Right cardiac atrium (tissue), 5 donors: Measurements from ENCODE around the gene MSH2. TPM values are rescaled to one million over a fixed set of nuclear protein-coding genes. Genes with fewer than 3 reads are reported as not detected.
"Not testable (repeated sequence)": the region's sequence is repeated elsewhere in the genome, so short reads cannot be mapped to it uniquely, and the experiment has no call there.

Experiments
- ATAC-seq, 2 donors: fragments of 200-7000 bp; cut with Tn5 transposase; one replicate each; pipeline versions ENCODE4 v1.8.0 to v1.9.1; 2020; ENCODE audit warnings: moderate library complexity in 2 of 2, mild to moderate bottlenecking in 1 of 2
- DNase-seq, 3 donors: peaks; one replicate each; pipeline ENCODE4 v3.0.0-alpha.2; 2020
- H3K27ac ChIP-seq: one replicate; pipeline ENCODE4 v1.5.1; 2013; ENCODE audit warnings: mild to moderate bottlenecking, low read length, control low read depth, moderate library complexity
- H3K27me3 ChIP-seq: one replicate; pipeline ENCODE4 v1.6.1; 2013; ENCODE audit not compliant: control insufficient read depth, insufficient read depth
- H3K4me1 ChIP-seq: one replicate; pipeline ENCODE4 v1.6.1; 2013; ENCODE audit warnings: low read length; ENCODE audit not compliant: control insufficient read depth, insufficient read depth
- H3K4me3 ChIP-seq: one replicate; pipeline ENCODE4 v1.5.1; 2013; ENCODE audit warnings: low read length, control low read depth
- H3K9me3 ChIP-seq: one replicate; pipeline ENCODE4 v1.6.1; 2013; ENCODE audit warnings: low read length; ENCODE audit not compliant: control insufficient read depth
- WGBS: extraction: QIAGEN DNeasy Blood & Tissue Kit; methylation state at CpG from one replicate; pipeline ENCODE4 v1.1.7; 2013; 5-methylcytosine and 5-hydroxymethylcytosine counted together
- intact Hi-C, 4 donors: fragments of 100-400 bp; cut with DNase I; formaldehyde crosslinking; loops; one replicate each; pipeline versions ENCODE4 v1.11.0 to v1.14.0; 2022 to 2023
- polyA plus RNA-seq: library from polyadenylated mRNA; stranded (reverse); fragments of 200-250 nt; gene quantifications from one replicate; pipeline ENCODE4 v1.2.3, GENCODE V29; 2013
- total RNA-seq, 4 donors: library from RNA; stranded (reverse); fragmentation: NEBNext Ultra II Directional; extraction: Animal tissue kit (Norgen Biotek cat#: 25700); gene quantifications; one replicate each; pipeline ENCODE4 v1.2.1, GENCODE V29; 2021
- donor health status: healthy with polysubstance abuse.
- donor health status: DM: no; HTN: yes; CAD: no.
- donor health status: DM: no; HTN: no; CAD: no.
- donor health status: DM: no; HTN: yes; CAD: no; lungs with severe emphysema.
- donor health status: DM: yes; HTN: yes; CAD: no.

Gene MSH2
- total and polyA plus RNA-seq, 5 donors: 7.4 to 14.8 (median 10.2) TPM

DNA sequence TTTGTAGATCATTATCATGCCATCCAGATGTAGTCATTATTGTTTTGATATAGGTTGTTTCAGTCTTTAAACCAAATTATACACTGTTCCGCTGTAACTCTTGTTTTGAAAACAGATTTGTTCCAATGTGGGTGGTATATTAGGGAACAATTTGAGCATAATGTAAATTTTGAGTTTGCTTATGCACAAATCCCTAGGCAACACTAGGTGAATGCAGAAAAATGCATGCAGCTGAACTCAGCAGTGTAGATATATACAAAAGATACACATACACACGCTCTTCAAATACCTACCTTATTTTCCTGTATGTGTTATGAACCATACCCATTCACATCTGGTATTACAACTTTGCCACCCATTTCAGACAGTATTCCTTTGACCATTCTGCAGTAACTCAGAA, 35.8 kb downstream of the MSH2 start:
- H3K4me1 ChIP-seq: no peaks in the 10 kb centered on the region
- no peak for ATAC-seq
- no peaks in the 10 kb centered on the region for H3K9me3 ChIP-seq
- DNase-seq: no peak
- H3K27me3 ChIP-seq: no peaks in the 10 kb centered on the region
- no peak overlapping the region for H3K4me3 ChIP-seq
- WGBS: 97% methylated on average over 2 of the region's 2 CpGs
- intact Hi-C loops: loop anchor here in 3 of 4 donors (2.0 to 5.0 kb wide), 2 partner anchors 329 to 330 kb away; no protein-coding TSS in a partner anchor
- H3K27ac ChIP-seq: no peak overlapping the region

- intact Hi-C loops: no loop called here
- ATAC-seq: no peak
These were observed 48.8 kb downstream of the MSH2 start for GRCh38 chr2:47451790-47452189.

GRCh38 chr2:47452761-47453160, 49.8 kb downstream of the MSH2 start:
- intact Hi-C loops: no loop called here
- no peak for DNase-seq
- Histone ChIP-seq H3K27me3 (no peaks in the 10 kb centered on the region), H3K4me1 (no peaks in the 10 kb centered on the region), H3K9me3 (no peaks in the 10 kb centered on the region), H3K27ac (no peak overlapping the region), H3K4me3 (no peak overlapping the region)
- 73% methylated on average over 2 of the region's 2 CpGs for WGBS
- ATAC-seq: no peak

More at GRCh38 chr2:47451790-47452189, 48.8 kb downstream of the MSH2 start:
- Histone ChIP-seq H3K27me3 (no peaks in the 10 kb centered on the region), H3K4me3 (no peak overlapping the region), H3K9me3 (no peaks in the 10 kb centered on the region), H3K27ac (no peak overlapping the region), H3K4me1 (no peaks in the 10 kb centered on the region)
- no peak for DNase-seq

- H3K4me3 ChIP-seq, intact Hi-C loops, DNase-seq, H3K27me3 ChIP-seq, ATAC-seq, H3K4me1 ChIP-seq, H3K9me3 ChIP-seq, H3K27ac ChIP-seq: not testable (repeated sequence)
- 97% methylated on average over 5 of the region's 5 CpGs for WGBS
These were observed 51.9 kb downstream of the MSH2 start for GRCh38 chr2:47454818-47455217.

DNA sequence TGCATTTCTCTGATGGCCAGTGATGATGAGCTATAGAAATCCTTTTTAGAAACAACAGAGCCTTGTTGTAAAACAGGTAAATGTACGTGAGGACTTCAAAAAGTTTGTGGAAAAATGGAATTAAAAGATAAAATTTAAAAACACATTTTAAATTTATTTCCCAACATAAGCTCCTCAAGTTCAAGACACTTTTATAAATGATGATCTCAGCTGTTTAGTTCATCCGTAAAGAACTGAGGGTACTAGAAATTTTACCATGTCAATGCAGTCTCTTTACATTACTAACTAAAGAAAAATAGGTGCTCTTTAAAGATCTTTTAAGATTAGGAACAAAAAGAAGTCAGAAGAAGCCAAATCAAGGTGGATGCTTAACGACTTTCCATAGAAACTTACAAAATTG, 52.5 kb downstream of the MSH2 start:
- Histone ChIP-seq H3K27me3 (no peaks in the 10 kb centered on the region), H3K4me3 (no peak overlapping the region), H3K4me1 (no peaks in the 10 kb centered on the region), H3K9me3 (no peaks in the 10 kb centered on the region), H3K27ac (no peak overlapping the region)
- DNase-seq (no peak), ATAC-seq (no peak)
- 93% methylated on average over 3 of the region's 3 CpGs for WGBS
- intact Hi-C loops: no loop called here

DNA sequence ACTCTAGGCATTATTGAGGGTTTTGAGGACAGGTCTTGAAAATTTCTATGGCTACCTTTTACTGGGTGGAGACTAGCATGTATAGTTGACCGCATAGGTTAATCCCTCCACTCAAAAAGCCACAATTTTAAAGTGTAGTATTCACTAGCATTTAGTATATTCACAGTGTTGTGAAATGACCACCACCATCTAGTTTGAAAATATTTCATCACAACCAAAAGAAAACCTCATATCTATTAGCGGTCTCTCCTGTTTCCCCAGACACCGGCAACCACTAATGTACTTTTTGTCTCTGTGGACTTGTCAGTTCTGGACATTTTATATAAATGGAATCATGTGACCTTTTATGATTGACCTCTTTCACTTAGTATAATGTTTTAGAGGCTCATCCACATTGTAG, 53.9 kb downstream of the MSH2 start:
- DNase-seq: no peak
- intact Hi-C loops: no loop called here
- H3K27me3 ChIP-seq: no peaks in the 10 kb centered on the region

DNA sequence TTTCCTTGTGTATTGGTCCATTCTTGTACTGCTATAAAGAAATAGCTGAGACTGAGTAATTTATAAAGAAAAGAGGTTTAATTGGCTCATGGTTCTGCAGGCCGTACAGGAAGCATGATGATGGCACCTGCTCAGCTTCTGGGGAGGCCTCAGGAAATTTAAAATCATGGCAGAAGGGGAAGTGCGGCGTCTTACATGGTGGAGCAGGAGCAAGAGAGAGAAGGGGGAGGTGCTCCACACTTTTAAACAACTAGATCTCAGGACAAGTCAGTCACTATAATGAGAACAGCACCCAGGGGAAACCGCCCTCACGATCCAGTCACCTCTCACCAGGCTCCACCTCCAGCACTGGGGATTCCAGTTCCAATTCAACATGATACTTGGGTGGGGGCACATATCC, 54.3 kb downstream of the MSH2 start:
- 91% methylated on average over 5 of the region's 5 CpGs for WGBS
- H3K27me3 ChIP-seq: no peaks in the 10 kb centered on the region

More for the DNA sequence above, 53.9 kb downstream of the MSH2 start:
- Histone ChIP-seq H3K4me3 (no peak overlapping the region), H3K4me1 (no peaks in the 10 kb centered on the region), H3K27ac (no peak overlapping the region), H3K9me3 (no peaks in the 10 kb centered on the region)
- no peak for ATAC-seq
- WGBS: 94% methylated on average over 3 of the region's 3 CpGs

GRCh38 chr2:47459021-47459420, 56.1 kb downstream of the MSH2 start:
- no peaks in the 10 kb centered on the region for H3K4me1 ChIP-seq
- H3K4me3 ChIP-seq: no peak overlapping the region
- DNase-seq (no peak), ATAC-seq (no peak)
- H3K9me3 ChIP-seq: no peaks in the 10 kb centered on the region
- intact Hi-C loops: no loop called here
- no peak overlapping the region for H3K27ac ChIP-seq
- H3K27me3 ChIP-seq: no peaks in the 10 kb centered on the region

More for the DNA sequence above, 54.3 kb downstream of the MSH2 start:
- H3K27ac ChIP-seq: no peak overlapping the region
- no peaks in the 10 kb centered on the region for H3K9me3 ChIP-seq
- DNase-seq (no peak), ATAC-seq (no peak)
- intact Hi-C loops: no loop called here
- H3K4me3 ChIP-seq: no peak overlapping the region
- H3K4me1 ChIP-seq: no peaks in the 10 kb centered on the region

DNA sequence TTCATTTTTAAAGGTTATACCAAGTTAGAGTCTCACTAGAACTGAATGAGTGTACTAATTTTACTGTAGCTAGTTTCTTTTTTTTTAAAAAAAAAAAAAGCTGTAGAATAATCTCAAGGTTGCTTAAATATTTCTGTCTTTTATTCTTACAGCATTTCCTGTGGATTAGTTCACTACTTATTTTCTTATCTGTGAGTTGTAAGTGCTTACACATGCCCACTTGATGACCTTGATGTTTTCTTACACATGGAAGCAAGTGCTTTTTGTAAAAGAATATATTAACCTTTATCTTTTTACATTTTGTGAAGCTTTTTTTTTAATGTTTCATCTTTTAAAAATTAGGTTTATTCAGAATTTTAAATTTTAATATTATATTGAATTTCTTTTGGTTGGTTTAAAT, 57.8 kb downstream of the MSH2 start:
- H3K9me3 ChIP-seq: no peaks in the 10 kb centered on the region
- DNase-seq (no peak), ATAC-seq (no peak)
- H3K27ac ChIP-seq: no peak overlapping the region
- no peak overlapping the region for H3K4me3 ChIP-seq
- intact Hi-C loops: no loop called here
- no peaks in the 10 kb centered on the region for H3K4me1 ChIP-seq
- no peaks in the 10 kb centered on the region for H3K27me3 ChIP-seq

DNA sequence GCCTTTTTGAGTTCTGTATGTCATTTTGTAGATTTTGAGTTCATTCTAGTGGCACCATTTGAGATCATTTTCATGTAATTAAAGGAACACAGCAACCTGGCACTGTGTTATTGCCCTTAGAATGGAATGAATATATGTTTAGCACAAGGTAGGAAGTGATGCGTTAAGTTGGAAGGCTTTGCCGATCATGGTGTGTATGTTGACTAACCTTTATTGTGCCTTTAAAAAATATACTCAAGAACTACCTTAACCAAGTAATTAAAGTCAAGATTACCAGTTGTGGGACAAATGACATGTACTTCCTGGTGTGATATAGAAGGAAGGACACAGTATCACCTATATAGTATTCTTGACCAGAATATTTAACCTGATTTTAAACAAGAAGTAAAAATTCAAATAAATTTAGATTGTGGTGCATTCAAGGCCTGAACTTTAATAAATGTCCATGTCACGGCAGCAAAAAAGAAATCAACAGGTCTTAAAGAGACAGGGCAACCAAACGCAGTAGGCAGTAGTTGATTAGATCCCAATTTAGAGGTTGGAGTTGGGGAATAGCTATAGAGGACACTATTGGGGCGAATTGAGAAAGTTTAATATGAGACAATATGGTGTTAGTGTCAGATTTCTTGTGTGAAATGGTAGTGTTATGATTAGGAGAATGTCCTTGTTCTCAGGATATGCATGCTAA, 68.6 kb downstream of the MSH2 start:
- Histone ChIP-seq H3K4me3 (no peak overlapping the region), H3K27ac (no peak overlapping the region), H3K4me1 (no peaks in the 10 kb centered on the region), H3K27me3 (no peaks in the 10 kb centered on the region), H3K9me3 (no peaks in the 10 kb centered on the region)
- ATAC-seq (no peak), DNase-seq (no peak)
- 97% methylated on average over 5 of the region's 5 CpGs for WGBS
- intact Hi-C loops: no loop called here

- 100% methylated on average over 1 of the region's 1 CpG for WGBS
- no peak overlapping the region for H3K27ac ChIP-seq
- intact Hi-C loops: no loop called here
- H3K9me3 ChIP-seq: no peaks in the 10 kb centered on the region
- no peak overlapping the region for H3K4me3 ChIP-seq
- DNase-seq (no peak), ATAC-seq (no peak)
- H3K27me3 ChIP-seq: no peaks in the 10 kb centered on the region
- no peaks in the 10 kb centered on the region for H3K4me1 ChIP-seq
These were observed 76.9 kb downstream of the MSH2 start for GRCh38 chr2:47479863-47480262.

DNA sequence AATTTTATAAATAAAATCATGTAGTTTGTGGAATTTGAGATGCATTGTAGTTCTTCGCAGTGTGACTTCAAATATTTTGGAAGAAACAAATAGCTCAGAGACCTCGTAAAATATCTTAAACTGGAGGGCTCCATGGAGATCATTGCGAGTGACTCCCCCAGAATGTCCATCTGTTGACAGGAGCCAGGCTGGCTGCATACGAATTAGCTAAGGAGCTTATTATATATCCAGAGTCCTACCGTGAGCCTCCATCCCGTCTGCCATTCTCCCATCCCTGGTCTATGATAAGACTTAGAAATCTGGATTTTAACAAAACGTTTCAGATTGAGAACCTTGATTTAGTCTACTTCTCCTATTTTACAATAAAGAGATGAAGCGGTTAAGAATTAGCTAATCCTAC, 80.2 kb downstream of the MSH2 start:
- intact Hi-C loops: no loop called here
- Histone ChIP-seq H3K27ac (no peak overlapping the region), H3K4me3 (no peak overlapping the region), H3K9me3 (no peaks in the 10 kb centered on the region), H3K27me3 (no peaks in the 10 kb centered on the region), H3K4me1 (no peaks in the 10 kb centered on the region)
- 91% methylated on average over 8 of the region's 8 CpGs for WGBS
- DNase-seq: no peak
- ATAC-seq: no peak
